ENCODE measurements around the gene SOBP. TPM values are rescaled to one million over a fixed set of nuclear protein-coding genes. Genes with fewer than 3 reads are reported as not detected.
"Not testable (repeated sequence)": the region's sequence is repeated elsewhere in the genome, so short reads cannot be mapped to it uniquely, and the experiment has no call there.

SOBP gene
- total RNA-seq, 2 donors from 2014 or later: 10.3 to 11.1 TPM

GRCh38 chr6:107460083-107460631 lies 29.8 kb upstream of the SOBP start:
- Histone ChIP-seq H3K4me3 (peak overlapping the region; percentile 88), H3K4me1 (ENCODE audit: control insufficient read depth in 1 of 2, low read depth in 2 of 2) (peaks cover 8 to 9% of the 10 kb centered on the region in 2 donors), H3K9me3 (no peaks in the 10 kb centered on the region), H3K27me3 (replicated peaks; ENCODE audit: insufficient read depth) (no peaks in the 10 kb centered on the region), H3K36me3 (no peaks in the 10 kb centered on the region), H3K27ac (peak overlapping the region; percentile 85 to 87)
- DNase-seq (ENCODE audit: low spot score) (no peak), ATAC-seq (ENCODE audit: insufficient number of reproducible peaks, low FRiP score, low read depth) (peak; percentile 39)
- TF ChIP-seq CTCF (IDR thresholded peaks at IDR 0.05): no peak

- no peak overlapping the region for H3K4me3 ChIP-seq
- H3K36me3 ChIP-seq: no peaks in the 10 kb centered on the region
- ATAC-seq (ENCODE audit: insufficient number of reproducible peaks, low FRiP score, low read depth): no peak
- H3K27me3 ChIP-seq (replicated peaks; ENCODE audit: insufficient read depth): no peaks in the 10 kb centered on the region
- TF ChIP-seq CTCF (IDR thresholded peaks at IDR 0.05): no peak
- no peak overlapping the region for H3K27ac ChIP-seq
- H3K4me1 ChIP-seq (ENCODE audit: control insufficient read depth in 1 of 2, low read depth in 2 of 2): no peaks in the 10 kb centered on the region
- no peaks in the 10 kb centered on the region for H3K9me3 ChIP-seq
- no peak for DNase-seq (ENCODE audit: low spot score)
Measured at GRCh38 chr6:107466062-107466461, 23.9 kb upstream of the SOBP start.

GRCh38 chr6:107470364-107470763 lies 19.6 kb upstream of the SOBP start:
- no peak for ATAC-seq (ENCODE audit: insufficient number of reproducible peaks, low FRiP score, low read depth)
- H3K27me3 ChIP-seq (replicated peaks; ENCODE audit: insufficient read depth): no peaks in the 10 kb centered on the region

GRCh38 chr6:107473660-107474059 lies 16.3 kb upstream of the SOBP start:
- ATAC-seq (ENCODE audit: insufficient number of reproducible peaks, low FRiP score, low read depth): no peak
- DNase-seq (ENCODE audit: low spot score): no peak
- H3K4me1 ChIP-seq (ENCODE audit: control insufficient read depth in 1 of 2, low read depth in 2 of 2): no peaks in the 10 kb centered on the region
- no peak overlapping the region for H3K4me3 ChIP-seq
- TF ChIP-seq CTCF (IDR thresholded peaks at IDR 0.05): no peak
- no peaks in the 10 kb centered on the region for H3K27me3 ChIP-seq (replicated peaks; ENCODE audit: insufficient read depth)
- H3K36me3 ChIP-seq: no peaks in the 10 kb centered on the region
- H3K27ac ChIP-seq: no peak overlapping the region
- H3K9me3 ChIP-seq: no peaks in the 10 kb centered on the region

More at GRCh38 chr6:107470364-107470763, 19.6 kb upstream of the SOBP start:
- Histone ChIP-seq H3K4me1 (ENCODE audit: control insufficient read depth in 1 of 2, low read depth in 2 of 2) (no peaks in the 10 kb centered on the region), H3K36me3 (no peaks in the 10 kb centered on the region), H3K9me3 (no peaks in the 10 kb centered on the region), H3K27ac (no peak overlapping the region), H3K4me3 (no peak overlapping the region)
- TF ChIP-seq CTCF (IDR thresholded peaks at IDR 0.05): no peak
- no peak for DNase-seq (ENCODE audit: low spot score)

- not testable (repeated sequence) for H3K4me3 ChIP-seq; H3K4me1 ChIP-seq (ENCODE audit: control insufficient read depth in 1 of 2, low read depth in 2 of 2); H3K36me3 ChIP-seq; H3K27ac ChIP-seq; DNase-seq (ENCODE audit: low spot score); H3K27me3 ChIP-seq (replicated peaks; ENCODE audit: insufficient read depth); ATAC-seq (ENCODE audit: insufficient number of reproducible peaks, low FRiP score, low read depth); H3K9me3 ChIP-seq
Measured at GRCh38 chr6:107475360-107475759, 14.6 kb upstream of the SOBP start.

- H3K9me3 ChIP-seq; H3K4me3 ChIP-seq; ATAC-seq (ENCODE audit: insufficient number of reproducible peaks, low FRiP score, low read depth); DNase-seq (ENCODE audit: low spot score); H3K36me3 ChIP-seq; H3K27ac ChIP-seq; H3K4me1 ChIP-seq (ENCODE audit: control insufficient read depth in 1 of 2, low read depth in 2 of 2); H3K27me3 ChIP-seq (replicated peaks; ENCODE audit: insufficient read depth): not testable (repeated sequence)
Measured at GRCh38 chr6:107475826-107476225, 14.1 kb upstream of the SOBP start.
